H1 (cell line): ENCODE results near the gene AMPH. TPM values are rescaled to one million over a fixed set of nuclear protein-coding genes. Genes with fewer than 3 reads are reported as not detected.

Experiments
- CHD1 ChIP-seq: IDR thresholded peaks from 2 replicates; pipeline ENCODE4 v1.6.1; 2012; ENCODE audit warnings: low read depth, low read length, improper control_type of control experiment
- CHD7 ChIP-seq: fragments of 300-600 bp; sonication (generic); IDR thresholded peaks from 2 replicates; pipeline ENCODE4 v1.7.1; 2012; ENCODE audit warnings: low read length, moderate library complexity, mild to moderate bottlenecking, inconsistent platforms; ENCODE audit not compliant: insufficient replicate concordance
- HDAC2 ChIP-seq, 2 experiments: fragments of 300-600 bp in 1 of 2; sonication (generic) in 1 of 2; IDR thresholded peaks; 2 replicates each; pipeline ENCODE4 v1.6.1; 2011 to 2012; ENCODE audit warnings: low read depth in 2 of 2, low read length in 2 of 2, mild to moderate bottlenecking in 2 of 2, moderate library complexity in 2 of 2, borderline replicate concordance in 1 of 2, inconsistent platforms in 1 of 2
- KDM1A ChIP-seq: fragments of 200-600, 300-600 bp; sonication (generic); IDR thresholded peaks from 2 replicates; pipeline ENCODE4 v1.7.1; 2016; ENCODE audit warnings: mild to moderate bottlenecking, low read length, borderline replicate concordance
- PHF8 ChIP-seq: fragments of 200-600 bp; sonication (generic); conservative IDR thresholded peaks from 2 replicates; pipeline ENCODE4 v1.7.1; 2012; ENCODE audit warnings: low read depth, mild to moderate bottlenecking, inconsistent platforms, low read length, moderate library complexity
- RFX5 ChIP-seq: IDR thresholded peaks from 2 replicates; pipeline ENCODE4 v1.6.1; 2011; ENCODE audit warnings: low read depth, low read length, improper control_type of control experiment, borderline replicate concordance
- SAP30 ChIP-seq: fragments of 300-600 bp; sonication (generic); IDR thresholded peaks from 2 replicates; pipeline ENCODE4 v1.7.1; 2012; ENCODE audit warnings: low read length, moderate library complexity, mild to moderate bottlenecking, inconsistent platforms; ENCODE audit not compliant: insufficient read depth, insufficient replicate concordance
- SP1 ChIP-seq: IDR thresholded peaks from 2 replicates; pipeline ENCODE4 v1.6.1; 2011; ENCODE audit warnings: low read depth, low read length
- TAF1 ChIP-seq: IDR thresholded peaks from 2 replicates; pipeline ENCODE4 v1.6.1; 2011; ENCODE audit warnings: mild to moderate bottlenecking, low read depth, low read length
- YY1 ChIP-seq: IDR thresholded peaks from 2 replicates; pipeline ENCODE4 v1.6.1; 2011; ENCODE audit warnings: low read depth, mild to moderate bottlenecking, low read length
- polyA plus RNA-seq, 7 experiments: library from polyadenylated mRNA; depleted of rRNA in 3 of 7; stranded (reverse) in 5 of 7; unstranded in 2 of 7; fragments of >200 nt in 5 of 7; fragments of 200-250 nt in 2 of 7; gene quantifications; 1 replicate in 5 of 7; 2 replicates in 1 of 7; 4 replicates in 1 of 7; pipeline versions ENCODE4 v1.2.1 to v1.2.3, GENCODE V29; 2011 to 2013; ENCODE audit warnings: missing spikeins in 2 of 7, mixed read lengths in 2 of 7
- total RNA-seq: library from RNA; stranded (reverse); fragmentation: NEBNext Ultra II Directional; extraction: Animal tissue kit (Norgen Biotek cat#: 25700); gene quantifications from 2 replicates; pipeline ENCODE4 v1.2.1, GENCODE V29; 2021

AMPH gene
- total and polyA plus RNA-seq, 2 of the 8 experiments (the other 6 are each of a cell fraction or from before 2014, with no cell fraction given): 7.3 to 12.2 TPM

DNA sequence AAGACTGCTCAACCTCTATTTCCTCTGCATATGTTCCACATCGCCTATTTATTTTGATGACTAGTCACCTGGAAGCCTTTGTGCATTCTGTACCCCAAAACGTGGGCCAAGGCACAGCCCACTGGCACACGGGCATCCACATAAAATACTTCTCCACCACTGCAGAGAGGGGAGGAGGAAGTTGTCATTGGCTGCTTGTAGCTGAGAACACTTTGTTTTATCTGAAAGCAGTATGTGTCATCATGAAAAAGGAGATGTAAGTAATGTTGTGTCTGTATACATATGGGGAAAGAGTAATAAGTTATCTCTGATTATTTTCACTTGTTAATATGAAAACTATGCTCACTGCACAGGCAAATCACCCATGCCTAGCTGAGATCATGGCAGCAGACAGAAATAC lies 48.2 kb upstream of the AMPH start (continued):
- no peak for TF ChIP-seq CHD7
- no peak for TF ChIP-seq YY1
- no peak for TF ChIP-seq TAF1
- no peak for TF ChIP-seq KDM1A
- TF ChIP-seq SAP30: no peak
- no peak for TF ChIP-seq HDAC2 (IDR thresholded peaks at IDR 0.05; ENCODE audit: borderline replicate concordance in 1 of 2, low read depth in 2 of 2, low read length in 2 of 2)
- no peak for TF ChIP-seq CHD1
- no peak for TF ChIP-seq PHF8
- no peak for TF ChIP-seq RFX5
- TF ChIP-seq SP1: no peak
- TF ChIP-seq, all 59 proteins: peak for 0
